Measurements from ENCODE around the gene FPR1.
"Not testable (repeated sequence)": the region's sequence is repeated elsewhere in the genome, so short reads cannot be mapped to it uniquely, and the experiment has no call there.

Gene FPR1

GRCh38 chr19:51779703-51780102 lies 28.0 kb upstream of the FPR1 start:
- TF ChIP-seq CTCF (conservative IDR thresholded peaks at IDR 0.05; ENCODE audit: low read length), result no peak
- H3K4me3 ChIP-seq (ENCODE audit: low read length), result no peak overlapping the region
- no peak for DNase-seq (ENCODE audit: low read depth)

- no peak overlapping the region for H3K4me3 ChIP-seq (ENCODE audit: low read length)
- TF ChIP-seq CTCF (conservative IDR thresholded peaks at IDR 0.05; ENCODE audit: low read length), result no peak
- DNase-seq (ENCODE audit: low read depth), result no peak
Observed at GRCh38 chr19:51779181-51779580, 27.5 kb upstream of the FPR1 start.

- TF ChIP-seq CTCF (conservative IDR thresholded peaks at IDR 0.05; ENCODE audit: low read length), result peak; percentile 79
- peak; percentile 89 for DNase-seq (ENCODE audit: low read depth)
- no peak overlapping the region for H3K4me3 ChIP-seq (ENCODE audit: low read length)
Observed at GRCh38 chr19:51777570-51778462, 26.1 kb upstream of the FPR1 start.

- DNase-seq (ENCODE audit: low read depth); H3K4me3 ChIP-seq (ENCODE audit: low read length): not testable (repeated sequence)
Observed at GRCh38 chr19:51776561-51776960, 24.9 kb upstream of the FPR1 start.

GRCh38 chr19:51772977-51773376 lies 21.3 kb upstream of the FPR1 start:
- TF ChIP-seq CTCF (conservative IDR thresholded peaks at IDR 0.05; ENCODE audit: low read length), result no peak
- H3K4me3 ChIP-seq (ENCODE audit: low read length), result no peak overlapping the region
- DNase-seq (ENCODE audit: low read depth), result no peak

- no peak overlapping the region for H3K4me3 ChIP-seq (ENCODE audit: low read length)
- DNase-seq (ENCODE audit: low read depth), result no peak
- TF ChIP-seq CTCF (conservative IDR thresholded peaks at IDR 0.05; ENCODE audit: low read length), result no peak
Observed at GRCh38 chr19:51771376-51772130, 19.9 kb upstream of the FPR1 start.

GRCh38 chr19:51766461-51766860 lies 14.8 kb upstream of the FPR1 start:
- H3K4me3 ChIP-seq (ENCODE audit: low read length), result no peak overlapping the region
- TF ChIP-seq CTCF (conservative IDR thresholded peaks at IDR 0.05; ENCODE audit: low read length), result no peak
- DNase-seq (ENCODE audit: low read depth), result no peak
